AML-193 (cell line): ENCODE data around the gene ELAVL1.
"Not testable (repeated sequence)": the region's sequence is repeated elsewhere in the genome, so short reads cannot be mapped to it uniquely, and the experiment has no call there.

ENCODE experiments used
- DNase-seq, 2 experiments: peaks; one replicate each; lab custom pipeline; 2025; lab: John Stamatoyannopoulos, UW

ELAVL1 gene

DNA sequence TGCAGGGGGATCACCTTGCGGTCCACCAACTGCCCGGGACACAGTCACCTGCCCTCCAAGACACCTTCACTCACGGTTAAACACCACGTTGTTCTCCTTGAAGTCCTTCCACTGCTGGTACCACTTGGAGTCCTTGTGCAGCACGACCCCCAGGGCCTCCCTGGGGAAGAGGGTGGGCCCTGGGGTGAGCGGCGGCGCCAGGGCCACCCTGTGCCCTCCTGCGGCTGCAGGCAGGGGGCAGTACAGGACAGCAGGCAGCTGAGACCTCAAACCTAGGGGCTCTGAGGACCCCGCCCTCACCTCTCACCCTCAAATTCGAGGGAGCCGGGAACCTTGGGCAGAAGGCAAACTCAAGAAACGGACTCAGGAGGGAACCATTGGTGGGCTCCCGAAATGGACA lies 72.0 kb downstream of the ELAVL1 start:
- no peak for DNase-seq

DNA sequence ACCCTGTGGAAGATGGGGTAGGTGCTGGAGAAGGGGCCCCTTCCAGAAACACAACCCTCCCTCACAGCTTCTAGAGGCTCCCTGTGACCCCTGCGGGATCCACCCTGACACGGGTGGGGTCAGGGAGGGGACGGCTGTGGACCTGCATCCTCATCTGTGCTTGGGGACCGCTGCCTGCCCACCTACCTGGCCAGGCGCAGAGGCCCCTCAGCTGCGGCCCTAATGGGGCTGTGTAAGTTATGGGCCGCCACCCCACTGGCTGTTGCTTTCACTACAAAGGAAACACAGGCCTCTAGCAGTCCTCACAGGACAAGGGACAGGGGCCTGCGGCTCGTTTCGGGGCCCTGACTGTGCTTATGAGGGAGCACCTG lies 72.5 kb downstream of the ELAVL1 start:
- no peak for DNase-seq

GRCh38 chr19:7932276-7932929 lies 73.0 kb downstream of the ELAVL1 start:
- DNase-seq: no peak

DNA sequence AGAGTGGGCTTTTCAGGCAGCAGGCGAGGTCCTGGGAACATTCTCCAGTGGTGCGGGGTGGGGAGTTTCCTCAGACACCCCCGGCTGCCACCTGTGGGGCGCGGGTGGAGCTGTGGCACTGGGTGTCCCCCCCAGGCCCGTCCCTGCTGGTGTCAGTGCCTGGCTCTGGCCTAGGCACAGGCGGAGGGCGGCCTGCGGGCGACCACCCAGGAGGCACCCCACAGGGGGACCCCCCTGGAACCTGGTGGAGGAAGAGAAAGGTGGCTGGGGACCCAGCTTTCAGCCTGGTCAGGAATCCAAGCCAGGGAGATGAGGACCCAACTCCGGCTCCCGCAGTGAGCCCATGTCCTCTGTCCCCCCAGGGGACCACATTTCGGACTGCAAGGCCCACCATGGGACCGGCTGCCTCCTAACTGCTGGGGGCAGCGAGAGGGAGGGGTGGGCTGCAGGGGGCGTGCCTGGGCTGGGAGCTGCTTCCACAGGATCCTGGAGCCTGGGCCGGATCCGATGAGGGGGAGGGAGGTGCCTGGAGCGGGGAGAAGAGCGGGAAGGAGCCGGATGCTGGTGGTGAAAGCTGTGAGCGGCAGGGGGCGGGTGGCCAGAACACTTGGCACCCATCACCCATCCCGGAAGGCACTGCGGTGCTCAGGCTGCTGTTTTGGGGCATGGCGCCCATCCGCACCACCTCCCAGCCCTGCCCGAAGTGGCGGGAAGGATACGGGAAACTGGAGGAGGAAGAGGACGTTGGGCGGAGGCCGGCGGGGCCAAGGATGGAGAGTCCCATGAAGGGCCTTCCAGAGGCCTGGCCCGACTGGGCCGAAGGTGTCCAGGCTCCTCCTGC lies 74.0 kb downstream of the ELAVL1 start:
- DNase-seq: no peak

GRCh38 chr19:7930765-7931164 lies 74.7 kb downstream of the ELAVL1 start:
- no peak for DNase-seq

GRCh38 chr19:7930030-7930429 lies 75.4 kb downstream of the ELAVL1 start:
- DNase-seq: not testable (repeated sequence)

DNA sequence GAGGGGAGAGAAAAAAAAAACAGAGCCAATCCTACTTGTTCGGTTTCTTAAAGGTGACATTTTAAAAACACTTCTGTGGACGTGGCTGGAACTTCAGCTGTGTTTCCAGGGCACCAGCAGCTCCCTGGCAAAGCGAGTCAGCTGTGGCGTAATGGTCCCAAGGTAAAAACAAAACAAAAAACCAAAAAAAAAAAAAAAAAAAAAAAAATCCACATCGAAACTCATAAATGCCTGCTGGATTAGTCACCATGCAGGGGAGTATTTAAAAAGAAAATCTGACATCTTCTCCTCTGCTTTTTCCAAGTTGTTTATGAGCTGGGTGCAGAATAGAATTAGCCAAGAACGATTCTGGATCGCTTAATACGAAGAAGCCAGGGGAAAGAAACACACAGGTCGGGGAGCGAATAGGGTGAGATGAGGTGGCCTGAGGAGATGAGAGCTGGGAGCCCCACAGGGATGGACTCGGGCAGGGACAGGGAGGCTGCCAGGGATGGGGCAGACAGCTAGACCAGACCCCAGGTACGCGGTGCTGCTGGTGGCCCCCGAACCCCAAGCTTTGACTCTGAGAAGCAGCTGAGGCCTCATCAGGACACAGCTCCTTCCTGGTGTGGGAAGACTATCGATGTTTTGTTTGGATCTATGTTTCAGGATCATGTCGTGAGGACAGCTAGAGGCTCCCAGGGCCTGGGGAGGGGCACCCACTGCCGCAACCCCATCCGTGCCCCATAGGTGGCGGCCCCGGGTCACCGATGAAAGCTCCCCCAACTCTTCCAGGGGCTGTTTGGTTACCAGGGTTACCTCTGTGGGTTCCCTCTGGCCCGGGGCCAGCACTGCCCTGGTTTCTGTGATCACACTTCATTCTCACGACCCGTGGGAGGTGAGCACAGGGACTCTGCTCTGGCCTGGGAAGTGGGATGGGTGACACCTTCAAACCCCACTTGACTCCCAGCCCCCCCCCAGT lies 76.4 kb downstream of the ELAVL1 start:
- peak in 1 of 2 experiments; percentile 9 for DNase-seq

DNA sequence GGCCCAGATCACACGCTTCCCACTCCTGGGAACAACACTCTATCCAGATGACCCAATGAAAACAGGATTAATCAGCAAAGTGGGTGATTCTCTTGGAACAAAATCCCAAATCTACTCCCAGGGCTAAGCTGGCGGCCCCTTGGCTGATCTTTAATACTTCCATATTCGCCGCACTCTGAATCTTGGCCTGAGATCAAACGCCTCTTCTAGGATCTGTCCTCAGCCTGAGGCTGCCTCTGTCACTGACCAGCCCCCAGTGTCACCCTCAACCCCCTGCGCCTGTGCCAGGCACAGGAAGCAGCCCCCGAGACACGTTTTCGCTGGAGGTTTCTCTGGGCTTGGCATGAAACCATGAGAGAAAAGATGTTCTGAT lies 77.1 kb downstream of the ELAVL1 start:
- no peak for DNase-seq

GRCh38 chr19:7927605-7928333 lies 77.7 kb downstream of the ELAVL1 start:
- no peak for DNase-seq

DNA sequence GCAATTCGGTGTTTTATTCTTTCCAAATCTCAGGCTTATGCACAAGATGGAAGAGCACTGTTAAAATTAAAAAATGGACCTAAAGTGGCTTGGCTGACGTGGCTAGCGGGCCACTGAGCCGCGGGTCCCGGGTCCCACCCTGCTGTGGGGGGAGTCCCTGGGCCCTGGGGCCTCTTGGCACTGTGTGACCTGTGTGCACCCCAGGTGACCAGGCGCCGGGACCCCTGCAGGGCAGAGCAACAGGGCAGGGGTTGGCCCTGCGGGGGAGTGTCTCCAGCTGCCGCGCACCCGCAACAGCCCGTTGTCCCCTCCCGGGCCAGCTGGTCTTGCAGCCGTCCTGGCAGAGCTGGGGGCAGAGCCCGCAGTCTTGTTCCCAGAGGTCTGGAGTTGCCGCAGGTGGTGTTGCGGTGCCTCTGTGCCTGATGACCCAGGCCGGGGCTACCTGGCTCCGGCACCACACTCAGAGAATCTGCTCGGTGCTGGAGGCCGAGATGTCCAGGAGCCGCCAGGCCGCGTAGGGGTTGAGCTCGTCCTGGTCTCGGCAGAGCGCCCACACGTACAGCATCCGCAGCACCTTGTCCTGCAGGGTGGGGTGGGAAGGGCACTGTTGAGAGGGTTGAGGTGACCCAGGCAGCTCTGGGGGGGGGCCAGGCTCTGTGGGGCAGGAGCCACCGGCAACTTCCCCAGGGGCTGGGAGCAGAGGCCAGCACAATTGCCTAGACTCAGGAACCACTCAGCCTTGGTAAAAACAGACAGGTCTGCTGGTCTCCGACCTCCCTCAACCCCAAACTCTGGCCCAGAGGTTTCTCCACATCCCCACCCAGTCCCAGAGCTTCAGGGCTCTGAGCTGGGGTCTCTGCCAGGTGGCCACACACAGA lies 78.5 kb downstream of the ELAVL1 start:
- DNase-seq: no peak

- DNase-seq: peak in 1 of 2 experiments; percentile 2
Measured at GRCh38 chr19:7926021-7926726, 79.3 kb downstream of the ELAVL1 start, which contains the start of gene CTXN1. Gene CTXN1, minus strand, starts transcription at chr19:7926135. Its CDS starts 597 bp downstream, at chr19:7925538.

- DNase-seq: peak; percentile 24 to 32
Measured at GRCh38 chr19:7925171-7925851, 80.1 kb downstream of the ELAVL1 start.

DNA sequence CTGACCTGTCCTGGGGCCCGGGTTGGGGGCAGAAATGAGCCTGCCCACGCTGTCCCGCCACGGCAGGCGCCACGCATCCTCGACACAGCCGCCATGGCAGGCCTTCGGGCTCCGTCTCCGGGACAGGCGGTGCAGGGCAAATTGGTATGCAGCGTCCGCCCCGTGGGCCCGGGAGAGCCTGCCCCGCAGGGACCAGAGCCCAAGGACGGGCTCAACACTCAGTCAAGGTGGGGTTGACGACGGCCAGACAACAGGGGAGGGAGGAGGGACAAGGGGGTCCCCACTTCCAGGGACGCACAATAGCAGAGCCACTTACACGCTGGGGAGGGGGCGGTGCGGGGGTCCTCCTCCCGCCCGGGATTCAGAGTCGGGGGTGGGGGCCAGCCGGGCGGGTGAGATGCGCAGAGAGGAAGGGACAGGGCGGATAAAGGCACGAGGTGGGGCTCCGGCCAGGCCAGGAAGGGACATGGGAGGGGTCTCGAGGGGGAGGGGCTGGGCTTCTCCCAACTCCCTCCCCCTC lies 80.7 kb downstream of the ELAVL1 start:
- no peak for DNase-seq

- DNase-seq: no peak
Measured at GRCh38 chr19:7924241-7924640, 81.2 kb downstream of the ELAVL1 start.

DNA sequence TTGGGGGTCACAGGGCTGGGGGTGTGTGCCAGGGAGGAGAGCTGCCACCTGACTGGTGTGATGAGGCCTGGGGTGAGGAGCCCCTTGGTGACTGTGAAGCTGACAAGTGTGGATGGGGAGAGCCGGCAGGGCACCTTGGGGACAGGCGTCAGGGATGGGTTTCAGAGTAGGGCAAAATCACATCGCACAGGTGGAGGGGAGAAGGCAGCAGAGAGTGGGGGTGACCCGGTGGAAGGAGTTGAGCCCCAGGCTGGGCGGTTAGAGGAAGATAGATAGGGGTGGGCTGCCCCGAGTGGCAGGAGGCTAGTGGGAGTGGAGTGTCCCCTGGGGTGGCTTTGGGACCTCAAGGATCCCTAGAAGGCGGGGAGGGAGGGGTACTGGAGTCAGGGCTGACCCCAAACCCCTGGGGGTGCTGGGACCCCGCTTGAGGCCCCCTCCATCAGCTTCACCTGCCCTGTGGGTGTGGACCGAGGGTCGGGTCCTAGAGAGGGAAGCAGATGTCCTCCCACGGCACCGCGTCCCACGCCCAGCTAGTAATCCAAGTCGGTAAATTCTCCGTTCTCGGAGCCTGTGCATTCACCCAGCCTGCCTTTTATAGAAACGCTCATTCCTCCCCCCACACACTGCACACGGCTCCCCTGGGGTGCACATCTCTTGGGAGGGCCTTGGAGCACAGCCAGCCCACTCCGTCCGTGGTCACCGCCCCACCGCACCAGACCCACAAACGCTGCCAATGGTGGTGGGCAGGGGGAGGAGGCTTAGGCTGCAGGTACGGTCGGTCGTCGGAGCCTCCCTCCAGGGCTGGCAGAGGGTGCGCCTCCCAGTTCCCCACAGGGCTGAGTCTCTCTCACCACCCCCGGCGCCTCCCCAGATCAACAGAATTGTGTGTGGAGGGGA lies 81.9 kb downstream of the ELAVL1 start:
- no peak for DNase-seq

DNA sequence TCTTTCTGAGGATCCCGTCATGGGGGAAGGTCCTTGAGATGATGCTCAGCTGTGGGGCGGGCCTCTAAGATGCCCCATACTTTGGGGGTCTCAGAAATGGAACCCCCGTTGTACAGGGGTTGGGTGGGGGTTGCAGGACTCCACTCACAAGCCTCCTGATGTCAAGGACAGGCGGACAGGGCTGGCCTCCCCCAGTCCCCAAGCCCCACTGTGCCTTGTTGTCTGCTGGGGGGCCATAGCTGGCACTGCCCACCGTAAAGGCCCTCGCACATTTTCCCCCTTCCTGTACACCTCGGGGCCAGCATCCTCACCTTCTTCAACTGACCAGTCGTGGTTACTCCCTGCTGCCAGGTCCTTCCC lies 82.6 kb downstream of the ELAVL1 start:
- DNase-seq: no peak

- DNase-seq: no peak
Measured at GRCh38 chr19:7921967-7922835, 83.2 kb downstream of the ELAVL1 start.
